ENCODE results near the gene MRFAP1L1. TPM values are rescaled to one million over a fixed set of nuclear protein-coding genes. Genes with fewer than 3 reads are reported as not detected.

MRFAP1L1 gene
- total and polyA plus RNA-seq, 2 experiments from 2014 or later = 43.9 to 44.1 TPM

- Histone ChIP-seq H3K27me3 (replicated peaks; ENCODE audit: insufficient read depth) (no peaks in the 10 kb centered on the region), H3K27ac (no peak overlapping the region), H3K79me2 (ENCODE audit: insufficient read depth) (no peaks in the 10 kb centered on the region), H4K20me1 (ENCODE audit: insufficient read depth) (no peaks in the 10 kb centered on the region), H3K9ac (peak overlapping the region; percentile 55), H3K4me2 (ENCODE audit: unreplicated experiment) (peak overlapping the region; percentile 95), H2AFZ (peak overlapping the region; percentile 81), H3K4me3 (peak overlapping the region; percentile 71), H3K36me3 (ENCODE audit: low read depth) (no peaks in the 10 kb centered on the region), H3K9me3 (ENCODE audit: low read depth) (no peaks in the 10 kb centered on the region), H3F3A (ENCODE audit: insufficient read depth) (no peaks in the 10 kb centered on the region), H3K9me2 (ENCODE audit: insufficient read depth) (no peaks in the 10 kb centered on the region), H3K4me1 (ENCODE audit: insufficient read depth) (peaks cover 7% of the 10 kb centered on the region; the same call in 1 of the 2 replicates)
- no peak for TF ChIP-seq EZH2 (IDR thresholded peaks at IDR 0.05; ENCODE audit: insufficient read depth, poor library complexity, severe bottlenecking)
- TF ChIP-seq EZH2phosphoT487 (IDR thresholded peaks at IDR 0.05; ENCODE audit: insufficient read depth, low read depth) = no peak
- in situ Hi-C loops (cut with MboI) = no loop called here
- DNase-seq = peak; percentile 69
- WGBS, 2 experiments (ENCODE audit: low coverage in 1 of 2, low lambda C conversion rate in 2 of 2, missing lambda C conversion rate in 2 of 2) = 2% methylated on average over 51 of the region's 52 CpGs
These were observed 51.0 kb downstream of the MRFAP1L1 start for GRCh38 chr4:6658597-6659075.

- Histone ChIP-seq H3K4me1 (ENCODE audit: insufficient read depth) (peaks cover 7% of the 10 kb centered on the region; the same call in 1 of the 2 replicates), H3K79me2 (ENCODE audit: insufficient read depth) (no peaks in the 10 kb centered on the region), H3K27ac (no peak overlapping the region), H3K36me3 (ENCODE audit: low read depth) (no peaks in the 10 kb centered on the region), H3K4me2 (ENCODE audit: unreplicated experiment) (peak overlapping the region; percentile 95), H4K20me1 (ENCODE audit: insufficient read depth) (no peaks in the 10 kb centered on the region), H3K27me3 (replicated peaks; ENCODE audit: insufficient read depth) (no peaks in the 10 kb centered on the region), H2AFZ (peak overlapping the region; percentile 81), H3K9me3 (ENCODE audit: low read depth) (no peaks in the 10 kb centered on the region), H3K9ac (no peak overlapping the region), H3K9me2 (ENCODE audit: insufficient read depth) (no peaks in the 10 kb centered on the region), H3K4me3 (peak overlapping the region; percentile 71), H3F3A (ENCODE audit: insufficient read depth) (no peaks in the 10 kb centered on the region)
- in situ Hi-C loops (cut with MboI) = no loop called here
- DNase-seq = no peak
- TF ChIP-seq EZH2phosphoT487 (IDR thresholded peaks at IDR 0.05; ENCODE audit: insufficient read depth, low read depth) (no peak), EZH2 (IDR thresholded peaks at IDR 0.05; ENCODE audit: insufficient read depth, poor library complexity, severe bottlenecking) (no peak)
- WGBS, 2 experiments (ENCODE audit: low coverage in 1 of 2, low lambda C conversion rate in 2 of 2, missing lambda C conversion rate in 2 of 2) = 78 to 81% methylated on average over 7 of the region's 7 CpGs
These were observed 51.5 kb downstream of the MRFAP1L1 start for GRCh38 chr4:6658209-6658595.

Other genes with a start within 250 kb of the MRFAP1L1 start
- gene PPP2R2C, start 237.3 kb downstream of the MRFAP1L1 start, total RNA-seq (2014; rRNA removed; shearing (Covaris generic)) = not detected in 2 replicates
- gene PPP2R2C, start 237.3 kb downstream of the MRFAP1L1 start, polyA plus RNA-seq (2016; fragmentation: Nextera tagmentation; extraction: Ambion mirVana) = not detected in 2 replicates
- gene MAN2B2, start 134.7 kb downstream of the MRFAP1L1 start, total RNA-seq (2014; rRNA removed; shearing (Covaris generic)) = 40.1 and 50.1 TPM in 2 replicates
- gene MAN2B2, start 134.7 kb downstream of the MRFAP1L1 start, polyA plus RNA-seq (2016; fragmentation: Nextera tagmentation; extraction: Ambion mirVana) = 28.7 and 30.5 TPM in 2 replicates
- 95.7 and 108 TPM in 2 replicates for gene MRFAP1, start 69.2 kb downstream of the MRFAP1L1 start, total RNA-seq (2014; rRNA removed; shearing (Covaris generic))
- gene MRFAP1, start 69.2 kb downstream of the MRFAP1L1 start, polyA plus RNA-seq (2016; fragmentation: Nextera tagmentation; extraction: Ambion mirVana) = 261 and 273 TPM in 2 replicates
- 0.38 TPM in 1 of 2 replicates, not detected in the other for gene S100P, start 16.0 kb downstream of the MRFAP1L1 start, total RNA-seq (2014; rRNA removed; shearing (Covaris generic))
- 0.80 TPM in 1 of 2 replicates, not detected in the other for gene S100P, start 16.0 kb downstream of the MRFAP1L1 start, polyA plus RNA-seq (2016; fragmentation: Nextera tagmentation; extraction: Ambion mirVana)
- 22.9 and 27.3 TPM in 2 replicates for gene BLOC1S4, start 6.3 kb upstream of the MRFAP1L1 start, total RNA-seq (2014; rRNA removed; shearing (Covaris generic))
- 22.7 and 23.3 TPM in 2 replicates for gene BLOC1S4, start 6.3 kb upstream of the MRFAP1L1 start, polyA plus RNA-seq (2016; fragmentation: Nextera tagmentation; extraction: Ambion mirVana)
- gene KIAA0232, start 72.9 kb upstream of the MRFAP1L1 start, total RNA-seq (2014; rRNA removed; shearing (Covaris generic)) = 20.6 and 32.6 TPM in 2 replicates
- 20.7 and 21.7 TPM in 2 replicates for gene KIAA0232, start 72.9 kb upstream of the MRFAP1L1 start, polyA plus RNA-seq (2016; fragmentation: Nextera tagmentation; extraction: Ambion mirVana)
- gene TBC1D14, start 200.0 kb upstream of the MRFAP1L1 start, total RNA-seq (2014; rRNA removed; shearing (Covaris generic)) = 39.1 and 48.7 TPM in 2 replicates
- 20.0 and 20.4 TPM in 2 replicates for gene TBC1D14, start 200.0 kb upstream of the MRFAP1L1 start, polyA plus RNA-seq (2016; fragmentation: Nextera tagmentation; extraction: Ambion mirVana)